HG02678 (cell line): ENCODE data around the gene DCAF11.

Experiments used
- ATAC-seq: cut with Tn5 transposase; IDR thresholded peaks from one replicate; pipeline ENCODE4 v1.9.1; 2021; ENCODE audit warnings: mild to moderate bottlenecking, moderate library complexity; ENCODE audit not compliant: unreplicated experiment

Gene DCAF11

DNA sequence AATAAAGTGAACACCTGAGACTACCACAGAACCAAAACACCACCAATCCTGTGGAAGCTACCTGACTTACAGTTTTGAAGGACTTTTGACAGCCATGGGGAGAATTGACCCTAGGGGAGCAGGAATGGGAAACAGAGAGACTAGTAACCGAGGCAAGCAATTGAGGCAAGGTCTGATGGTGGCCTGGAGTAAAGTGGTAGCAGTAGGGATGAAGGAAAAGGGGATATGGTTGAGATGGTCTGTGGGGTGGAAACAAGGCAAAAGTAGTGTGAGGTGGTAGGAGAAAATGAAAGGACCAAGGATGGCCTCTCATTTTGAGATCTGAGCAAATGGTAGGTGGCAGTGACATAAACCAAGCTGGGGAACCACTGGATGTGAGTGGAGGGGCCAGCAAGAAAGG is 42.3 kb downstream of the DCAF11 start:
- no peak for ATAC-seq

DNA sequence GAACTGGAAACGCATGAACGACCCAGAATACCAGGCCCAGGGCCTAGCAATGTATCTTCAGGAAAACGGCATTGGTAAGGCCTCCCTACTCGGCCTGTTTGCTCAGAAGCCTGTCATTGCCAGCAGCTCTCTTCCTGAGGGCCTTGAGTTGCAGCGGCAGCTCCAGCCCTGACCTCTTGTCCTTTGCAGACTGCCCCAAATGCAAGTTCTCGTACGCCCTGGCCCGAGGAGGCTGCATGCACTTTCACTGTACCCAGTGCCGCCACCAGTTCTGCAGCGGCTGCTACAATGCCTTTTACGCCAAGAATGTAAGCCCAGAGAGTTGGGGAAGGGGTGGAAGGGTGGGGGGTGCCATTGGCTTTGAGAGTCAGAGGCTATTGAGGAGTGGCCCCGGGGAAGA is 42.8 kb downstream of the DCAF11 start:
- no peak for ATAC-seq

DNA sequence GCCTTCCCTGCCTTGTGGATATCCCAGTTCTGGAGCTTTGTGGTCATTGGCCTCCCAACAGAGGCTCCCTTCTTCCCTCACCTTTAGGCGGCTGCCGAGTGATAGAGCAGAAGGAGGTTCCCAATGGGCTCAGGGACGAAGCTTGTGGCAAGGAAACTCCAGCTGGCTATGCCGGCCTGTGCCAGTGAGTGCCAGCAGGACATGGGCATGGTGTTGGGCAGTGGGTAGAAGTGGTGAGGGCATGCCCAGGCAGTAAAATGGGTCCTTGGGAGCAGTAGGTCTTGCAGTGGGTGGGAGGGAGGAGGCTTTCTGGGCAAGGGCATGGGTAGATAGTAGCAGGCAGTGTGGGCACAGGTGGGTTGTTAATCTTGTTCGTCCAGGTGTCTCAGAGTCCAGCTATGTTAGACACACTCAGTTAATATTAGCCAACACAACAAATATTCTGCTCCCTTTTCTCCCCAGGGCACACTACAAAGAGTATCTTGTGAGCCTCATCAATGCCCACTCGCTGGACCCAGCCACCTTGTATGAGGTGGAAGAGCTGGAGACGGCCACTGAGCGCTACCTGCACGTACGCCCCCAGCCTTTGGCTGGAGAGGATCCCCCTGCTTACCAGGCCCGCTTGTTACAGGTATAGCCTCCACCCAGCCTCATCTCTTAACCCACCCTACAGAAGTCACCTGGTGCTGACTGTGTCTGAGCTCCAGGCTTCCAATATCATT is 45.4 kb downstream of the DCAF11 start:
- no peak for ATAC-seq

DNA sequence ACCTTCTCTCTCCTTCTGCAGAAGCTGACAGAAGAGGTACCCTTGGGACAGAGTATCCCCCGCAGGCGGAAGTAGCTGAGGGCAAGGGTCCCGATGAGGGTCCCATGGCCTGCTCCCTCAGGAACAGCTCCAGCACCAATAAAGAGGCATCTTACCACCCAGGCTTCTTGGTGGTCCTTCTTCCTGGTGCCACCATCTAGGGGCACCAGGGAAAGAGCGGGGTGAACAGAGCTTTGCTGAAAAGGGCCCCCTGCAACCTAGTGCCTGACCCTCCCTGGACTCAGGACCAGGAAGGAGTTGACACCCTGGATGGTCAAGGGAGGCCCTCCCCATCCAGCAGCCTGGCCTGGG is 45.9 kb downstream of the DCAF11 start:
- no peak for ATAC-seq

DNA sequence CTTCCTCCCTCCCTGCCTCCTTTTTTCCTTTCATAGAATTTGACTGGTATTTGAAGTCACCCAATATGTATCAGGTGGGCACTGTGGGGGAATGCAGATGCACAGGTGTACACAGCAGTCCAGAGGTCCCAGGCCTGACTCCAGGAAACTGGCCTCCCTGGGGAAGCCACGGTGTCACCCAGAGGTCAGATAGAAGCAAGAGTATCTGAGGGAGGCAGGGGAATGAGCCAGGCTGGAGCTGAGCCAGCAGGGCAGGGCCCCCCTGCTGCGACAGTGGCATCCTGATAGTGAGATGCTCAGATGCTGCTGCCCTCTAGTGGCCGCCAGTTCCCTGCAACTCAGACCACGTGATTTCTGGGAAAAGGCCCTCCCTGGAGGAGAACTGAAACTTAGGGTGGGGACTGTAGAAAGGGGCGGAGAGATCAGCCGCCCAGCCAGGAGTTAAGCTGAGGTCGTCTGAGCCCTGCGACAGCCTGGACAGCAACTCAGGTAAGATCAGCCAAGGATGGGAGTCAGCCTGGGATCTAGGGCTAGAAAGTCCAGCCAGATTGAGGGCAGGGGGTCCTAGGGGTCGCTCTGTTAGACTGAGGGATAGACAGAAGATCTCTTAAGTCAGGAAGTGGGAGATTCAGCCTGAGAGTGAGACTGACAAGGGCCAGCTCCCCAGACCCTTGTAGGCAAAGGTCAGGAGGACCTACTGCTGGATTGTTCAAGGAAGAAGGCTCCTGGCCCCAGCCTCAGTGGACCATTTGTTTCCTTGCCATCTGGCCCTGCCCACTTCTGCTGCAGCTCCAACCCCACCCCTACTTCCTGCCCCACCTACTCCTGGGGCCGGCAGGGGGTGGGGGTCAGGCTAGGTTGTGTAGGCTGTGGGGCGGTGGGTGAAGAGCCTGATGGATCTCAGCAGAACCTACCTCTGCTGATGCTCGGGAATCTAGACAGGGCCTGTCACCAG is 46.5 kb downstream of the DCAF11 start, which contains the start of gene IRF9:
TSS of gene IRF9 (plus strand) at position 416 of the 955 bp plus-strand sequence. CDS start 880 bp downstream, outside the sequence.
- peak; percentile 82 for ATAC-seq

DNA sequence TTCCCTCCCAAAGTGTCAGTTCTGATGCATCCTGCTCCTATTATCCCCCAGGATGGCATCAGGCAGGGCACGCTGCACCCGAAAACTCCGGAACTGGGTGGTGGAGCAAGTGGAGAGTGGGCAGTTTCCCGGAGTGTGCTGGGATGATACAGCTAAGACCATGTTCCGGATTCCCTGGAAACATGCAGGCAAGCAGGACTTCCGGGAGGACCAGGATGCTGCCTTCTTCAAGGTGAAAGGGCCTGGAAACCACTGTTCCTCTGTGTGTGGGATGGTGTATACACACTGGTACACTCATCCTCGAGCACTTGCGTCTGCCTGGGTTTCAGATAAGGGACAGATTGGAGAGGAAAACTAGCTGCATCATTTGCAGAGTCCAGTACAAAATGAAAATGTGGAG is 47.5 kb downstream of the DCAF11 start:
- no peak for ATAC-seq

DNA sequence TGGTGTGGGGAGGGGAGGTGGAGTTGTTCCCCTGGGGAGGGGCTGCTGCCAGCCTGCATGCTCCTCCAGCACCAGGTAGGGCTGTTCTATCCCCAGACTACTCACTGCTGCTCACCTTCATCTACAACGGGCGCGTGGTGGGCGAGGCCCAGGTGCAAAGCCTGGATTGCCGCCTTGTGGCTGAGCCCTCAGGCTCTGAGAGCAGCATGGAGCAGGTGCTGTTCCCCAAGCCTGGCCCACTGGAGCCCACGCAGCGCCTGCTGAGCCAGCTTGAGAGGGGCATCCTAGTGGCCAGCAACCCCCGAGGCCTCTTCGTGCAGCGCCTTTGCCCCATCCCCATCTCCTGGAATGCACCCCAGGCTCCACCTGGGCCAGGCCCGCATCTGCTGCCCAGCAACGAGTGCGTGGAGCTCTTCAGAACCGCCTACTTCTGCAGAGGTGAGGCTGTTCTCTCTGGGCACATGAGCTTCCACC is 50.0 kb downstream of the DCAF11 start:
- ATAC-seq: no peak

DNA sequence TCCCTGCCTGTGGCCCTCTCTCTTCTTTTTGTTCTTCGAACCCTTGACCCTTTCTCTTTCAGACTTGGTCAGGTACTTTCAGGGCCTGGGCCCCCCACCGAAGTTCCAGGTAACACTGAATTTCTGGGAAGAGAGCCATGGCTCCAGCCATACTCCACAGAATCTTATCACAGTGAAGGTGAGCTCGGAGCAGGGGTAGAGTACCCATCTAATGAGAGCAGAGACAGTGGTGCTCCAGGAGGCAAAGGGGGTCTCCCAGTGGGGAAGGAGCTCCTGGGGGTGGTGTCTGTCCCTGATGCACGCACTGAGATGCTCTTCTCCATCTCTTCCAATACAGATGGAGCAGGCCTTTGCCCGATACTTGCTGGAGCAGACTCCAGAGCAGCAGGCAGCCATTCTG is 51.2 kb downstream of the DCAF11 start:
- no peak for ATAC-seq

DNA sequence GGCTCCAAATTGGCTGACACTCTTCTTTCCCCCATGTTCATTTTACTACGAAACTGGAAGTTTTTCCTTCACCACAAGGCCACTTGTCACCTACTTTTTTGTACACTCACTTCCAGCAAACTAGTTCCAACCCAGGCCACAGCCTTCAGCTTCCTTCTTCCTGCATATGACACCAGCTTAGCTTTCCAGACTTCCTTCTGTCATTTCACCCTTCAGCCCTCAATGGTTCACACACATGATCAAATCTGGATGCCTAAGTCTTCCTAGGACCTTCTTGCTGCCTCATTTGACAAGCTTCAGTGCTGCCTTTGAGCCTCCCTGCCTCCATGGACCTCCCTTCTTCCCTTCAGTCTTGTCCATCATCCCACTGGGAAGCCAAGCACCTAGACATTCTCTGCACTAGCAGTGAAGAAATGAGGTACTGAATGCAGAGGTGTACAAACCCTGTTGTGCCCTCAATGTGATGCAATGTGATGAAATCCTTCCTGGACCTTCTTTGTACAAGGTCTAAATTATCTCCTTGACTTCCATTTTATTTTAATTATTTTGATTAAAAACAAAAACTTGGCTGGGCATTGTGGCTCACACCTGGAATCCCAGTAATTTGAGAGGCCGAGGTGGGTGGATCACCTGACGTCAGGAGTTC is 53.0 kb downstream of the DCAF11 start:
- ATAC-seq: no peak

DNA sequence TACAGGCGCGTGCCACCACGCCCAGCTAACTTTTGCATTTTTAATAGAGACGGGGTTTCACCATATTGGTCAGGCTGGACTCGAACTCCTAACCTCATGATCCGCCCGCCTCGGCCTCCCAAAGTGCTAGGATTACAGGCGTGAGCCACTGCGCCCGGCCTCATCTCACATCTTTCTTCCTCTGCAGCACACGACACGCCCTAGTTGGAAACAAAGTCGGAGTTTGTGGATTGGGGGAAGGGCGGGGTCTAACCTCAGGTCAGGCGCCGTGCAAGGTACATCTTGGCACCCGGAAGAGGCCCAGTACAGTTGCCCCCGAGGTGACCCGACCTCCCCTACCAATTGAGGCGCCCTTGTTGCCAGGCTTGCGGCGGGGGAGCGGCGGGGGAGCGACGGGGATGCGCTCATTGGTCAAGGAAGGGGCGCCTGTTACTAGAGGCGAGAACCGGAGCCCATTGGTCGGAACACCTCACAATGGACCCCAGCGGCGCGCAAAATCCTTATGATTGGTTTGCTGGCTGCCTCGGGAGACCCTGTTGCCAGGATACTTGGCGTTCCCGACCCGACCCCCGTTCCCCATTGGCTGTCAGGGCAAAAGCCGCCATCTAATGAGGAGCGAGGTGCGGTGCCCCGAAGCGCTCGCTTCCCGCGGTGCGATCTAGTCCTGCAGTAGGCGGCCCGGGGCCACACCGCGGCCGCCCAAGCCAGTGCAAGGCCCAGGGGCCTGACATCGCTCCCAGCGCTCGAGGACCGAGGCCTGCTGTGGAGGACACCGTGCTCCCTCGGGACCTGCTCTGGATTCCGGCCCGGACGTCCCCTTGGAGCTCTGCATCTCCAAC is 57.1 kb downstream of the DCAF11 start, which contains the start of gene REC8:
TSS of gene REC8 (plus strand) at position 659 of the 839 bp plus-strand sequence. CDS start 473 bp downstream, outside the sequence.
- ATAC-seq: peak; percentile 84

DNA sequence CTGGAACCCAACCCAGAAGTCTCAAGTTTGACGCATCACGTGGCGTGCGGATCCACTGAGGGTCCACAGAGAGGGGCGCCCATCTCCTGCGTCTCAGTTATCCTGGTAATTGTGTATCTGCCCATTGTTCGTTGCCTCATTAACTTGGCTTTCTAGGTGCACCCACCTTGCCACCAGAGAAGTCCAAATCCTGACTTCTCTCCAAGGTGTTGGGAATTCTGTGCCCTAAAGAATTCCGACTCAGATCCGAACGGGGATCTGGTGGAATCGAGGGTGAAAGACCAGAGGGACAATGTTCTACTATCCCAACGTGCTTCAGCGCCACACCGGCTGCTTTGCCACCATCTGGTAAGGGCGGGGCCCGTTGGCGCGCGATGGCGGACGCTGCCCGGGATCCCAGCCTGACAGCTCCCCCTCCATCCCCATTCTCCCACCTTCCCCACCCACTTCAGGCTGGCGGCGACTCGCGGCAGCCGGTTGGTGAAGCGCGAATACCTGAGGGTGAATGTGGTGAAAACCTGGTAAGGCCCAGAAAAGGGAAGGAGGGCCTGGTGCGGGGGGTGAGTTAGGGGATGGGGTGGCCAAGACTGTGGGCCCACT is 57.8 kb downstream of the DCAF11 start:
- ATAC-seq: no peak

DNA sequence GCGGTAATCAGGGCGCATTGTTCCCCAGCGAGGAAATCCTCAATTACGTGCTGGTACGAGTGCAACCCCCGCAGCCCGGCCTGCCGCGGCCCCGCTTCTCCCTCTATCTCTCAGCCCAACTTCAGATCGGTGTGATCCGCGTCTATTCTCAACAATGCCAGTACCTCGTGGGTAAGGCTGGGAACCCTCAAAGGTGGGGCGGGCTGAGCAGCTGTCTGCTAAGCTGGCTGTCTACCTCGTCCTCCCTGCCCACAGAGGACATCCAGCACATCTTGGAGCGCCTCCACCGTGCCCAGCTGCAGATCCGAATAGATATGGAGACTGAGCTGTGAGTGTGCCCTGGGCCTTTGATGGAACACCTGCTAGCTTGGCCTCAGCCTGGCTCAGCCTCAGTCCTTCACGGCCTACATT is 58.3 kb downstream of the DCAF11 start:
- ATAC-seq: no peak
